PFSK-1 (cell line): ENCODE measurements around the gene LVRN.

Experiments used
- POLR2AphosphoS5 ChIP-seq: IDR thresholded peaks from 2 replicates; pipeline ENCODE4 v1.6.1; 2012; ENCODE audit warnings: low read depth, mild to moderate bottlenecking, control low read depth, low read length, moderate library complexity
- REST ChIP-seq, 2 experiments: IDR thresholded peaks; 2 replicates each; pipeline versions ENCODE4 v1.6.1 to v1.8.0; 2011 to 2012; ENCODE audit warnings: low read depth in 2 of 2, low read length in 2 of 2, control low read depth in 1 of 2, inconsistent platforms in 1 of 2, mild to moderate bottlenecking in 1 of 2, moderate library complexity in 1 of 2; ENCODE audit not compliant: insufficient read depth in 1 of 2
- TAF1 ChIP-seq: IDR thresholded peaks from 2 replicates; pipeline ENCODE4 v1.6.1; 2012; ENCODE audit warnings: low read length, control low read depth, borderline replicate concordance; ENCODE audit not compliant: insufficient read depth

DNA sequence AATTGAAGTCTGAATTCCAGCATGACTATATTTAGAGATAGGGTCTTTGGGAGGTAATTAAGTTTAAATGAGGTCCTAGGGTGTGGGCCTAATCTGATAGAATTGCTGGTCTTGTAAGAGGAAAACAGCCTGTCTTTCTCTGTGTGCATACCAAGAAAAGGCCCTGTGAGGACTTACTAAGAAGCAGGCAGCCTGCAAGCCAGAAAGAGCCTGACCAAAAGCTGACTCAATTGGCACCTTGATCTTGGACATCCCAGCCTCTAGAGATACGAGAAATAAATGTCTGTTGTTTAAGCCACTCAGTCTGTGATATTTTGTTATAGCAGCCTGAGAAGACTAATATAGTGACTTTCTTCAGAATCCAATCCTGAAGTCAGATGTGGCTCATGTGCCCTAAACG, 84.5 kb downstream of the LVRN start:
- no peak for TF ChIP-seq TAF1
- no peak for TF ChIP-seq POLR2AphosphoS5
- TF ChIP-seq REST (IDR thresholded peaks at IDR 0.05; ENCODE audit: insufficient read depth in 1 of 2, low read depth in 2 of 2, low read length in 2 of 2), result no peak
